ENCODE data around the gene CAPN5. TPM values are rescaled to one million over a fixed set of nuclear protein-coding genes. Genes with fewer than 3 reads are reported as not detected.
A peak's percentile ranks its signal among the peaks of the same experiment; 100 is the strongest.

CAPN5 gene
- total RNA-seq, 2 donors from 2014 or later: 2.5 to 3.0 TPM

- H3K9me3 ChIP-seq (ENCODE audit: control insufficient read depth, low read length, poor library complexity, severe bottlenecking): no peaks in the 10 kb centered on the region
- H3K4me1 Mint-ChIP-seq: peaks cover 9% of the 10 kb centered on the region
- no peak overlapping the region for H3K27ac Mint-ChIP-seq
- no peaks in the 10 kb centered on the region for H3K27me3 Mint-ChIP-seq
- no peak for DNase-seq
- H3K4me3 Mint-ChIP-seq: no peak overlapping the region
- H3K36me3 Mint-ChIP-seq (ENCODE audit: low read depth): no peaks in the 10 kb centered on the region
- no peak for ATAC-seq
Measured at GRCh38 chr11:77118086-77118485, 51.3 kb downstream of the CAPN5 start.

GRCh38 chr11:77118971-77119370, 52.2 kb downstream of the CAPN5 start:
- Mint-ChIP-seq H3K27me3 (no peaks in the 10 kb centered on the region), H3K4me1 (peaks cover 5% of the 10 kb centered on the region), H3K36me3 (ENCODE audit: low read depth) (no peaks in the 10 kb centered on the region), H3K4me3 (no peak overlapping the region), H3K27ac (no peak overlapping the region)
- H3K9me3 ChIP-seq (ENCODE audit: control insufficient read depth, low read length, poor library complexity, severe bottlenecking): no peaks in the 10 kb centered on the region
- DNase-seq (no peak), ATAC-seq (no peak)

- no peaks in the 10 kb centered on the region for H3K9me3 ChIP-seq (ENCODE audit: control insufficient read depth, low read length, poor library complexity, severe bottlenecking)
- Mint-ChIP-seq H3K27me3 (no peaks in the 10 kb centered on the region), H3K4me1 (peaks cover 5% of the 10 kb centered on the region), H3K27ac (no peak overlapping the region), H3K36me3 (ENCODE audit: low read depth) (no peaks in the 10 kb centered on the region), H3K4me3 (no peak overlapping the region)
- ATAC-seq (no peak), DNase-seq (no peak)
Measured at GRCh38 chr11:77119531-77119936, 52.8 kb downstream of the CAPN5 start.

- no peaks in the 10 kb centered on the region for H3K36me3 Mint-ChIP-seq (ENCODE audit: low read depth)
- H3K4me1 Mint-ChIP-seq: peaks cover 5% of the 10 kb centered on the region
- H3K27ac Mint-ChIP-seq: no peak overlapping the region
- no peaks in the 10 kb centered on the region for H3K27me3 Mint-ChIP-seq
- no peak for ATAC-seq
- peak overlapping the region; percentile 49 for H3K4me3 Mint-ChIP-seq
- no peaks in the 10 kb centered on the region for H3K9me3 ChIP-seq (ENCODE audit: control insufficient read depth, low read length, poor library complexity, severe bottlenecking)
- DNase-seq: no peak
Measured at GRCh38 chr11:77120571-77120970, 53.8 kb downstream of the CAPN5 start.

- H3K36me3 Mint-ChIP-seq (ENCODE audit: low read depth): no peaks in the 10 kb centered on the region
- H3K27ac Mint-ChIP-seq: no peak overlapping the region
- no peak for DNase-seq
- H3K4me3 Mint-ChIP-seq: no peak overlapping the region
- no peak for ATAC-seq
- no peaks in the 10 kb centered on the region for H3K27me3 Mint-ChIP-seq
- H3K4me1 Mint-ChIP-seq: peaks cover 3% of the 10 kb centered on the region
- no peaks in the 10 kb centered on the region for H3K9me3 ChIP-seq (ENCODE audit: control insufficient read depth, low read length, poor library complexity, severe bottlenecking)
Measured at GRCh38 chr11:77121096-77121640, 54.4 kb downstream of the CAPN5 start.

GRCh38 chr11:77121876-77122575, 55.3 kb downstream of the CAPN5 start:
- no peak for DNase-seq
- no peak for ATAC-seq
- no peaks in the 10 kb centered on the region for H3K36me3 Mint-ChIP-seq (ENCODE audit: low read depth)
- no peaks in the 10 kb centered on the region for H3K27me3 Mint-ChIP-seq
- H3K4me1 Mint-ChIP-seq: peaks cover 3% of the 10 kb centered on the region
- peak overlapping the region; percentile 32 for H3K27ac Mint-ChIP-seq
- H3K4me3 Mint-ChIP-seq: no peak overlapping the region
- no peaks in the 10 kb centered on the region for H3K9me3 ChIP-seq (ENCODE audit: control insufficient read depth, low read length, poor library complexity, severe bottlenecking)

GRCh38 chr11:77122576-77123212, 55.9 kb downstream of the CAPN5 start:
- H3K36me3 Mint-ChIP-seq (ENCODE audit: low read depth): no peaks in the 10 kb centered on the region
- no peaks in the 10 kb centered on the region for H3K9me3 ChIP-seq (ENCODE audit: control insufficient read depth, low read length, poor library complexity, severe bottlenecking)
- peaks cover 8% of the 10 kb centered on the region for H3K4me1 Mint-ChIP-seq
- no peaks in the 10 kb centered on the region for H3K27me3 Mint-ChIP-seq
- peak overlapping the region; percentile 32 for H3K27ac Mint-ChIP-seq
- ATAC-seq (no peak), DNase-seq (no peak)
- no peak overlapping the region for H3K4me3 Mint-ChIP-seq

- no peaks in the 10 kb centered on the region for H3K9me3 ChIP-seq (ENCODE audit: control insufficient read depth, low read length, poor library complexity, severe bottlenecking)
- DNase-seq (no peak), ATAC-seq (no peak)
- Mint-ChIP-seq H3K27ac (no peak overlapping the region), H3K36me3 (ENCODE audit: low read depth) (no peaks in the 10 kb centered on the region), H3K27me3 (no peaks in the 10 kb centered on the region), H3K4me1 (peaks cover 13% of the 10 kb centered on the region), H3K4me3 (no peak overlapping the region)
Measured at GRCh38 chr11:77123591-77123990, 56.8 kb downstream of the CAPN5 start.

GRCh38 chr11:77124041-77124440, 57.3 kb downstream of the CAPN5 start:
- H3K27me3 Mint-ChIP-seq: no peaks in the 10 kb centered on the region
- no peak for DNase-seq
- no peaks in the 10 kb centered on the region for H3K9me3 ChIP-seq (ENCODE audit: control insufficient read depth, low read length, poor library complexity, severe bottlenecking)
- peaks cover 13% of the 10 kb centered on the region for H3K4me1 Mint-ChIP-seq
- no peaks in the 10 kb centered on the region for H3K36me3 Mint-ChIP-seq (ENCODE audit: low read depth)
- no peak overlapping the region for H3K4me3 Mint-ChIP-seq
- ATAC-seq: no peak
- no peak overlapping the region for H3K27ac Mint-ChIP-seq

- Mint-ChIP-seq H3K4me3 (no peak overlapping the region), H3K4me1 (peaks cover 13% of the 10 kb centered on the region)
Measured at GRCh38 chr11:77124488-77124887, 57.7 kb downstream of the CAPN5 start.

GRCh38 chr11:77125191-77125590, 58.4 kb downstream of the CAPN5 start:
- Mint-ChIP-seq H3K4me3 (no peak overlapping the region), H3K36me3 (ENCODE audit: low read depth) (no peaks in the 10 kb centered on the region)
- ATAC-seq: no peak

More at GRCh38 chr11:77124488-77124887, 57.7 kb downstream of the CAPN5 start:
- no peaks in the 10 kb centered on the region for H3K9me3 ChIP-seq (ENCODE audit: control insufficient read depth, low read length, poor library complexity, severe bottlenecking)
- no peaks in the 10 kb centered on the region for H3K27me3 Mint-ChIP-seq
- H3K27ac Mint-ChIP-seq: no peak overlapping the region
- no peak for DNase-seq
- no peak for ATAC-seq
- no peaks in the 10 kb centered on the region for H3K36me3 Mint-ChIP-seq (ENCODE audit: low read depth)

GRCh38 chr11:77125695-77126094, 58.9 kb downstream of the CAPN5 start:
- Mint-ChIP-seq H3K4me1 (peaks cover 10% of the 10 kb centered on the region), H3K27ac (no peak overlapping the region), H3K27me3 (no peaks in the 10 kb centered on the region), H3K36me3 (ENCODE audit: low read depth) (no peaks in the 10 kb centered on the region), H3K4me3 (no peak overlapping the region)
- DNase-seq (no peak), ATAC-seq (no peak)
- H3K9me3 ChIP-seq (ENCODE audit: control insufficient read depth, low read length, poor library complexity, severe bottlenecking): no peaks in the 10 kb centered on the region

More at GRCh38 chr11:77125191-77125590, 58.4 kb downstream of the CAPN5 start:
- no peak for DNase-seq
- no peak overlapping the region for H3K27ac Mint-ChIP-seq
- peaks cover 13% of the 10 kb centered on the region for H3K4me1 Mint-ChIP-seq
- no peaks in the 10 kb centered on the region for H3K9me3 ChIP-seq (ENCODE audit: control insufficient read depth, low read length, poor library complexity, severe bottlenecking)
- no peaks in the 10 kb centered on the region for H3K27me3 Mint-ChIP-seq

- H3K27me3 Mint-ChIP-seq: no peaks in the 10 kb centered on the region
- H3K27ac Mint-ChIP-seq: no peak overlapping the region
- no peak for DNase-seq
- no peak for ATAC-seq
- no peaks in the 10 kb centered on the region for H3K36me3 Mint-ChIP-seq (ENCODE audit: low read depth)
- H3K4me3 Mint-ChIP-seq: peak overlapping the region; percentile 36
- peaks cover 10% of the 10 kb centered on the region for H3K4me1 Mint-ChIP-seq
- no peaks in the 10 kb centered on the region for H3K9me3 ChIP-seq (ENCODE audit: control insufficient read depth, low read length, poor library complexity, severe bottlenecking)
Measured at GRCh38 chr11:77126156-77126775, 59.5 kb downstream of the CAPN5 start.
